Measurements from ENCODE around the gene CKAP2.

Gene CKAP2

GRCh38 chr13:52411629-52412028 lies 43.6 kb upstream of the CKAP2 start:
- TF ChIP-seq CTCF (IDR thresholded peaks at IDR 0.05; ENCODE audit: poor library complexity, severe bottlenecking) = no peak
- Histone ChIP-seq H3K27ac (ENCODE audit: poor library complexity, severe bottlenecking) (peak overlapping the region; percentile 98), H3K27me3 (ENCODE audit: insufficient read depth, poor library complexity, severe bottlenecking) (no peaks in the 10 kb centered on the region), H3K9me3 (ENCODE audit: severe bottlenecking) (no peaks in the 10 kb centered on the region), H3K4me3 (ENCODE audit: severe bottlenecking) (no peak overlapping the region), H3K36me3 (ENCODE audit: low read depth) (peaks cover 37% of the 10 kb centered on the region), H3K4me1 (ENCODE audit: insufficient read depth, poor library complexity, severe bottlenecking) (peaks cover 53% of the 10 kb centered on the region)
- no peak for DNase-seq (ENCODE audit: low spot score)
- peak; percentile 94 for ATAC-seq (ENCODE audit: low read depth)

GRCh38 chr13:52412128-52412527 lies 43.1 kb upstream of the CKAP2 start:
- Histone ChIP-seq H3K27ac (ENCODE audit: poor library complexity, severe bottlenecking) (peak overlapping the region; percentile 98), H3K36me3 (ENCODE audit: low read depth) (peaks cover 42% of the 10 kb centered on the region), H3K4me1 (ENCODE audit: insufficient read depth, poor library complexity, severe bottlenecking) (peaks cover 53% of the 10 kb centered on the region), H3K9me3 (ENCODE audit: severe bottlenecking) (no peaks in the 10 kb centered on the region), H3K27me3 (ENCODE audit: insufficient read depth, poor library complexity, severe bottlenecking) (no peaks in the 10 kb centered on the region), H3K4me3 (ENCODE audit: severe bottlenecking) (no peak overlapping the region)
- ATAC-seq (ENCODE audit: low read depth) (no peak), DNase-seq (ENCODE audit: low spot score) (no peak)
- no peak for TF ChIP-seq CTCF (IDR thresholded peaks at IDR 0.05; ENCODE audit: poor library complexity, severe bottlenecking)

- peaks cover 53% of the 10 kb centered on the region for H3K4me1 ChIP-seq (ENCODE audit: insufficient read depth, poor library complexity, severe bottlenecking)
- no peak for TF ChIP-seq CTCF (IDR thresholded peaks at IDR 0.05; ENCODE audit: poor library complexity, severe bottlenecking)
- H3K9me3 ChIP-seq (ENCODE audit: severe bottlenecking) = no peaks in the 10 kb centered on the region
- no peak overlapping the region for H3K4me3 ChIP-seq (ENCODE audit: severe bottlenecking)
- no peaks in the 10 kb centered on the region for H3K27me3 ChIP-seq (ENCODE audit: insufficient read depth, poor library complexity, severe bottlenecking)
- peaks cover 55% of the 10 kb centered on the region for H3K36me3 ChIP-seq (ENCODE audit: low read depth)
- DNase-seq (ENCODE audit: low spot score) = no peak
- H3K27ac ChIP-seq (ENCODE audit: poor library complexity, severe bottlenecking) = peak overlapping the region; percentile 98
- no peak for ATAC-seq (ENCODE audit: low read depth)
These were observed 41.2 kb upstream of the CKAP2 start for GRCh38 chr13:52414051-52414450.

GRCh38 chr13:52414963-52415362 lies 40.3 kb upstream of the CKAP2 start:
- H3K36me3 ChIP-seq (ENCODE audit: low read depth) = peaks cover 61% of the 10 kb centered on the region
- no peaks in the 10 kb centered on the region for H3K9me3 ChIP-seq (ENCODE audit: severe bottlenecking)
- no peaks in the 10 kb centered on the region for H3K27me3 ChIP-seq (ENCODE audit: insufficient read depth, poor library complexity, severe bottlenecking)
- DNase-seq (ENCODE audit: low spot score) (no peak), ATAC-seq (ENCODE audit: low read depth) (peak; percentile 80)
- H3K27ac ChIP-seq (ENCODE audit: poor library complexity, severe bottlenecking) = peak overlapping the region; percentile 98
- H3K4me1 ChIP-seq (ENCODE audit: insufficient read depth, poor library complexity, severe bottlenecking) = peaks cover 53% of the 10 kb centered on the region
- no peak for TF ChIP-seq CTCF (IDR thresholded peaks at IDR 0.05; ENCODE audit: poor library complexity, severe bottlenecking)
- no peak overlapping the region for H3K4me3 ChIP-seq (ENCODE audit: severe bottlenecking)

- H3K27ac ChIP-seq (ENCODE audit: poor library complexity, severe bottlenecking) = no peak overlapping the region
- H3K27me3 ChIP-seq (ENCODE audit: insufficient read depth, poor library complexity, severe bottlenecking) = no peaks in the 10 kb centered on the region
- DNase-seq (ENCODE audit: low spot score) (no peak), ATAC-seq (ENCODE audit: low read depth) (no peak)
- H3K36me3 ChIP-seq (ENCODE audit: low read depth) = peaks cover 77% of the 10 kb centered on the region
- H3K9me3 ChIP-seq (ENCODE audit: severe bottlenecking) = no peaks in the 10 kb centered on the region
- H3K4me3 ChIP-seq (ENCODE audit: severe bottlenecking) = no peak overlapping the region
- H3K4me1 ChIP-seq (ENCODE audit: insufficient read depth, poor library complexity, severe bottlenecking) = peaks cover 22% of the 10 kb centered on the region
- TF ChIP-seq CTCF (IDR thresholded peaks at IDR 0.05; ENCODE audit: poor library complexity, severe bottlenecking) = no peak
These were observed 36.2 kb upstream of the CKAP2 start for GRCh38 chr13:52419080-52419479.

Data from RWPE2 (cell line).